GM12878 (cell line): Measurements from ENCODE around the gene RPL3. TPM values are rescaled to one million over a fixed set of nuclear protein-coding genes. Genes with fewer than 3 reads are reported as not detected.
A peak's percentile ranks its signal among the peaks of the same experiment; 100 is the strongest.

ENCODE experiments used
- ATAC-seq: fragments of 200-7000 bp; cut with Tn5 transposase; 3 replicates; pipeline ENCODE4 v1.9.1; 2020; ENCODE audit warnings: mild to moderate bottlenecking, moderate library complexity
- BruUV-seq: library from RNA; stranded (reverse); fragments of 400-500 nt; replicated peaks from 2 replicates; lab custom pipeline; 2021; lab: Mats Ljungman, UMichigan
- CTCF ChIA-PET: fragments of 300-600 bp; sonication (Branson Sonifier 250); formaldehyde crosslinking; extraction: SDS; loops from one replicate; lab custom pipeline; 2021; ENCODE audit warnings: inconsistent platforms; lab: Yijun Ruan, JAX
- POLR2A ChIA-PET: fragments of 350-600 bp; formaldehyde crosslinking; extraction: SDS; loops from one replicate; lab custom pipeline; 2021; ENCODE audit warnings: inconsistent platforms; lab: Charles Lee
- RAD21 ChIA-PET: fragments of 300-600 bp; sonication (Branson Sonifier 250); formaldehyde crosslinking; loops from one replicate; lab custom pipeline; 2023; ENCODE audit warnings: antibody characterized with exemption; ENCODE audit not compliant: unreplicated experiment; lab: Charles Lee
- SMC1A ChIA-PET: fragments of 300-600 bp; sonication (Branson Sonifier 250); formaldehyde crosslinking; loops from one replicate; lab custom pipeline; 2023; ENCODE audit not compliant: unreplicated experiment, uncharacterized antibody; lab: Charles Lee
- DNase-seq: peaks from one replicate; pipeline ENCODE4 v3.0.0-alpha.2; 2011; ENCODE audit warnings: low read depth, low spot score
- FAIRE-seq: peaks from 3 replicates; lab custom pipeline; 2011; peaks lifted over from hg19 to GRCh38; lab: Jason Lieb, UNC
- H2AFZ ChIP-seq: 2 replicates; pipeline ENCODE4 v1.6.0; 2011; ENCODE audit warnings: low read depth, low read length, control low read depth; ENCODE audit not compliant: control insufficient read depth
- H3K27ac ChIP-seq: 2 replicates; pipeline ENCODE4 v1.5.1; 2011; ENCODE audit warnings: control low read depth; ENCODE audit not compliant: control insufficient read depth, insufficient read depth
- H3K27me3 ChIP-seq, 2 experiments: replicated peaks in 1 of 2; 2 replicates each; pipeline versions ENCODE4 v1.6.0 to v1.6.1; 2011; ENCODE audit warnings: low read length in 1 of 2; ENCODE audit not compliant: control insufficient read depth in 2 of 2, insufficient read depth in 2 of 2
- H3K36me3 ChIP-seq, 2 experiments: 2 replicates each; pipeline ENCODE4 v1.5.1; 2011; ENCODE audit warnings: low read length in 1 of 2; ENCODE audit not compliant: control insufficient read depth in 2 of 2, insufficient read depth in 2 of 2
- H3K4me1 ChIP-seq: 2 replicates; pipeline ENCODE4 v1.6.1; 2011; ENCODE audit warnings: mild to moderate bottlenecking, low read length, moderate library complexity, mixed read lengths; ENCODE audit not compliant: control insufficient read depth, insufficient read depth
- H3K4me2 ChIP-seq: 2 replicates; pipeline ENCODE4 v1.6.0; 2011; ENCODE audit warnings: control low read depth; ENCODE audit not compliant: control insufficient read depth, insufficient read depth
- H3K4me3 ChIP-seq: fragments of 200-600 bp; sonication (generic); 2 replicates; pipeline ENCODE4 v1.5.1; 2016
- H3K79me2 ChIP-seq: 2 replicates; pipeline ENCODE4 v1.6.0; 2011; ENCODE audit warnings: low read length; ENCODE audit not compliant: control insufficient read depth, insufficient read depth
- H3K9ac ChIP-seq: 2 replicates; pipeline ENCODE4 v1.8.0; 2011; ENCODE audit warnings: low read length, control low read depth, mixed read lengths; ENCODE audit not compliant: control insufficient read depth, insufficient read depth
- H3K9me3 ChIP-seq: replicated peaks from 3 replicates; pipeline ENCODE4 v1.5.1; 2011; ENCODE audit warnings: mild to moderate bottlenecking, low read length; ENCODE audit not compliant: control insufficient read depth, insufficient read depth
- H4K20me1 ChIP-seq: 2 replicates; pipeline ENCODE4 v1.6.0; 2011; ENCODE audit not compliant: control insufficient read depth, insufficient read depth
- SMARCA5 ChIP-seq: fragments of 450-650 bp; IDR thresholded peaks from 2 replicates; pipeline ENCODE4 v1.6.1; 2017; ENCODE audit warnings: mild to moderate bottlenecking
- SP1 ChIP-seq: IDR thresholded peaks from one replicate; pipeline ENCODE4 v1.6.1; 2011; ENCODE audit warnings: low read depth, low read length
- WGBS: methylation state at CpG from one replicate; pipeline ENCODE4 v1.1.6; 2016; ENCODE audit warnings: low lambda C conversion rate; ENCODE audit not compliant: insufficient replicate concordance, insufficient coverage; ENCODE audit errors: missing lambda C conversion rate; 5-methylcytosine and 5-hydroxymethylcytosine counted together
- in situ Hi-C: fragments of 300-500 bp; cut with MboI; formaldehyde crosslinking; loops from 9 replicates; pipeline ENCODE4 v1.14.3; 2018; ENCODE audit warnings: mixed read lengths
- intact Hi-C: fragments of 100-400 bp; cut with micrococcal nuclease; formaldehyde crosslinking; loops from one replicate; pipeline ENCODE4 v1.14.2; 2022; ENCODE audit not compliant: unreplicated experiment
- polyA plus RNA-seq, 11 experiments: library from polyadenylated mRNA; depleted of rRNA in 4 of 11; unstranded in 6 of 11; stranded (reverse) in 5 of 11; fragments of >200 nt; fragmentation: Nextera tagmentation in 4 of 11; fragmentation: Illumina TruSeq in 1 of 11; extraction: Ambion mirVana in 4 of 11; extraction: Trizol in 1 of 11; gene quantifications; 1 replicate in 1 of 11; 2 replicates in 10 of 11; pipeline versions ENCODE4 v1.2.1 to v1.2.3, GENCODE V29; 2011 to 2016; ENCODE audit warnings: inconsistent platforms in 2 of 11, missing spikeins in 2 of 11, low read depth in 1 of 11
- total RNA-seq, 4 experiments: library from RNA; depleted of rRNA in 3 of 4; stranded (reverse); fragments of >200 nt in 3 of 4; fragmentation: Illumina TruSeq in 1 of 4; extraction: Trizol in 1 of 4; gene quantifications; 2 replicates each; pipeline versions ENCODE4 v1.2.1 to v1.2.3, GENCODE V29; 2013 to 2021
- TF ChIP-seq, protein P1 (sequence below): IDR thresholded peaks from 2 replicates; pipeline ENCODE4 v1.6.1; 2012; ENCODE audit warnings: low read length, inconsistent platforms

Gene RPL3
- total and polyA plus RNA-seq, 10 of the 15 experiments (the other 5 are each of a cell fraction or from before 2014, with no cell fraction given): 1,534 to 6,791 (median 3,992) TPM

DNA sequence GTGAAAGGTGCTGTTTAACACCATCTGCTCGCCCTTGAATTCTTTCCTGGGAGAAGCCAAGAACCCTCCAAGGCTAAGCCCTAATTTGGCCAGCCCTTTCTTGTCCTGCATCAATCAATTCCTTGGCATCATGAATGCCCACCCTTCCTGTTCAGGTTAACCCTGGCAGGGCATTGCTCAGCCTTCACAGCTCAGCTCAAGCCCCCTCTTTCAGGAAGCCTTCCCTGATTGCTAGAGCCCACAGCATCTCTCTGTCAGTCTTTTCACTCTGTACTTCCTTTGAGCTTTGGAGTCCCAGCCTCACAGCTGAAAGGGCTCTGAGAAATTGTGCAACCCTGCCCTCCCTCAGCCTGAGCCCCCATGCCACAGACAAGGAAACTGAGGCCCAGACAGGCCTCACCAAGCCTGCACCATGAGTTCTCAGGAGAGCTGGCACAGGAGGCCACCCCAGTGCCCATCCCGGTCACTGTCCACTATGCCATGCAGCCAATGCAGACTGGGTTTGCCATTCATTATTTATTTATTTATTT, 16.9 kb downstream of the RPL3 start:
- in situ Hi-C loops: no loop called here
- RAD21 ChIA-PET: no interaction called here
- Histone ChIP-seq H3K9ac (no peak overlapping the region), H3K27me3 (no peaks in the 10 kb centered on the region), H2AFZ (no peak overlapping the region), H3K36me3 (no peaks in the 10 kb centered on the region), H3K79me2 (no peaks in the 10 kb centered on the region), H3K27ac (no peak overlapping the region), H3K4me2 (no peak overlapping the region), H4K20me1 (no peaks in the 10 kb centered on the region), H3K4me1 (peaks cover 18% of the 10 kb centered on the region)
- FAIRE-seq (no peak), ATAC-seq (no peak)
- POLR2A ChIA-PET: no interaction called here
- BruUV-seq: no TSS peak
- intact Hi-C loops: no loop called here
- SMC1A ChIA-PET: interaction anchor here (0.9 to 1.2 kb wide), 3 partner anchors 8 to 131 kb away, joined by 3 to 4 read pairs (median 3); no protein-coding TSS in a partner anchor
- TF ChIP-seq, protein P1, sequence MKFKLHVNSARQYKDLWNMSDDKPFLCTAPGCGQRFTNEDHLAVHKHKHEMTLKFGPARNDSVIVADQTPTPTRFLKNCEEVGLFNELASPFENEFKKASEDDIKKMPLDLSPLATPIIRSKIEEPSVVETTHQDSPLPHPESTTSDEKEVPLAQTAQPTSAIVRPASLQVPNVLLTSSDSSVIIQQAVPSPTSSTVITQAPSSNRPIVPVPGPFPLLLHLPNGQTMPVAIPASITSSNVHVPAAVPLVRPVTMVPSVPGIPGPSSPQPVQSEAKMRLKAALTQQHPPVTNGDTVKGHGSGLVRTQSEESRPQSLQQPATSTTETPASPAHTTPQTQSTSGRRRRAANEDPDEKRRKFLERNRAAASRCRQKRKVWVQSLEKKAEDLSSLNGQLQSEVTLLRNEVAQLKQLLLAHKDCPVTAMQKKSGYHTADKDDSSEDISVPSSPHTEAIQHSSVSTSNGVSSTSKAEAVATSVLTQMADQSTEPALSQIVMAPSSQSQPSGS: no peak
- TF ChIP-seq, all 136 proteins: peak for 0
- WGBS: 97% methylated on average over 2 of the region's 2 CpGs
- Histone ChIP-seq H3K4me3 (no peak overlapping the region), H3K9me3 (no peaks in the 10 kb centered on the region)
- no peak for DNase-seq
- CTCF ChIA-PET: interaction anchor here (1.5 to 4.2 kb wide), 3 partner anchors 9 to 131 kb away, joined by 5 to 16 read pairs (median 8); no protein-coding TSS in a partner anchor

DNA sequence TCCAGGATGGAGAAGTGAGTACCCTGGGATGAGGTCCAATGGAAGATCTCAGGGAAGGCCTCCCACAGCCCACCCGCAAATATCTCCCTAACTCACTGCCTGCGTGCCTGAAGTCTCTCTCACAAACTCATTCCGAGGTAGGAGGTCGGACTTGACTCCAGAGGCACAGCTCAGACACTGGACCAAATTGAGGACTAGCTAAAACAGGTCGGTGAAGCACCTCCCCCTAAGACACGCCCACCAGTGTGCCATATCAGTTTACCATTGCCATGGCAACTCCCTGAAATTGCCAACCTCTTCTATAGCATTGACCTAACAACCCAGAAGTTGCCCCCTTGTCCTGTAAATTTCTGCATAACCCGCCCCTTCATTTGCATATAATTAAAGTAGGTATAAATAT, 17.5 kb downstream of the RPL3 start:
- Histone ChIP-seq H4K20me1 (no peaks in the 10 kb centered on the region), H3K4me1 (peaks cover 21% of the 10 kb centered on the region), H3K9ac (no peak overlapping the region), H3K4me2 (no peak overlapping the region), H3K9me3 (no peaks in the 10 kb centered on the region), H2AFZ (no peak overlapping the region), H3K27ac (no peak overlapping the region), H3K79me2 (no peaks in the 10 kb centered on the region), H3K36me3 (no peaks in the 10 kb centered on the region), H3K27me3 (no peaks in the 10 kb centered on the region), H3K4me3 (no peak overlapping the region)
- FAIRE-seq (peak; percentile 18), ATAC-seq (no peak), DNase-seq (no peak)
- POLR2A ChIA-PET: no interaction called here
- intact Hi-C loops: no loop called here
- SMC1A ChIA-PET: interaction anchor here (1.2 kb wide), 2 partner anchors 9 to 131 kb away, joined by 3 to 4 read pairs; no protein-coding TSS in a partner anchor
- RAD21 ChIA-PET: no interaction called here
- 19% methylated on average over 7 of the region's 7 CpGs for WGBS
- no TSS peak for BruUV-seq
- TF ChIP-seq SMARCA5 (no peak), SP1 (no peak)
- CTCF ChIA-PET: interaction anchor here (1.2 to 4.2 kb wide), 4 partner anchors 9 to 131 kb away, joined by 3 to 16 read pairs (median 6); no protein-coding TSS in a partner anchor
- in situ Hi-C loops: no loop called here
